Panc1 (cell line): Measurements from ENCODE around the gene WWOX. TPM values are rescaled to one million over a fixed set of nuclear protein-coding genes. Genes with fewer than 3 reads are reported as not detected.

Source experiments
- ATAC-seq: fragments of 200-7000 bp; cut with Tn5 transposase; 2 replicates; pipeline ENCODE4 v1.9.1; 2020; ENCODE audit warnings: mild to moderate bottlenecking, moderate library complexity
- BruUV-seq: library from RNA; stranded (reverse); fragments of 400-500 nt; replicated peaks from 2 replicates; lab custom pipeline; 2021; lab: Mats Ljungman, UMichigan
- CTCF ChIA-PET: fragments of 300-600 bp; sonication (Branson Sonifier 250); formaldehyde crosslinking; loops from one replicate; lab custom pipeline; 2022; ENCODE audit warnings: antibody characterized with exemption; lab: Charles Lee
- POLR2A ChIA-PET: fragments of 300-600 bp; sonication (Branson Sonifier 250); formaldehyde crosslinking; loops from one replicate; lab custom pipeline; 2022; ENCODE audit warnings: antibody characterized with exemption; lab: Charles Lee
- DNase-seq: peaks from one replicate; pipeline ENCODE4 v3.0.0-alpha.2; 2010; ENCODE audit warnings: low read depth, low spot score
- H3K27ac ChIP-seq: 2 replicates; pipeline ENCODE4 v1.5.1; 2011; ENCODE audit warnings: mild to moderate bottlenecking, low read length, inconsistent platforms
- H3K27me3 ChIP-seq: fragments of 200-500 bp; sonication (Bioruptor generic); 2 replicates; pipeline ENCODE4 v1.6.0; 2014; ENCODE audit warnings: low read length, inconsistent platforms; ENCODE audit not compliant: control insufficient read depth, insufficient read depth
- H3K36me3 ChIP-seq: fragments of 200-500 bp; sonication (Bioruptor generic); 2 replicates; pipeline ENCODE4 v1.5.1; 2014; ENCODE audit warnings: inconsistent platforms, mild to moderate bottlenecking, low read length, moderate library complexity; ENCODE audit not compliant: control insufficient read depth, insufficient read depth
- H3K4me1 ChIP-seq: 2 replicates; pipeline ENCODE4 v1.5.1; 2011; ENCODE audit warnings: inconsistent platforms, mild to moderate bottlenecking, low read length, moderate library complexity; ENCODE audit not compliant: control insufficient read depth, insufficient read depth
- H3K4me3 ChIP-seq, 2 experiments: 2 replicates each; pipeline ENCODE4 v1.5.1; 2011 to 2012; ENCODE audit warnings: low read depth in 2 of 2, low read length in 2 of 2, mild to moderate bottlenecking in 2 of 2, inconsistent platforms in 1 of 2, moderate library complexity in 1 of 2
- H3K9me3 ChIP-seq: fragments of 200-500 bp; sonication (Bioruptor generic); 2 replicates; pipeline ENCODE4 v1.5.1; 2014; ENCODE audit warnings: low read depth, mild to moderate bottlenecking, inconsistent platforms, low read length, moderate library complexity; ENCODE audit not compliant: control insufficient read depth, insufficient read depth
- POLR2AphosphoS5 ChIP-seq: IDR thresholded peaks from 2 replicates; pipeline ENCODE4 v1.6.1; 2012; ENCODE audit warnings: mild to moderate bottlenecking, low read depth, low read length, moderate library complexity
- SIN3A ChIP-seq: IDR thresholded peaks from 2 replicates; pipeline ENCODE4 v1.6.1; 2012; ENCODE audit warnings: low read depth, mild to moderate bottlenecking, low read length, moderate library complexity, borderline replicate concordance; ENCODE audit not compliant: insufficient read depth
- TCF7L2 ChIP-seq: IDR thresholded peaks from 2 replicates; pipeline ENCODE4 v1.6.1; 2011; ENCODE audit warnings: mild to moderate bottlenecking, low read depth, low read length, inconsistent platforms
- in situ Hi-C: cut with HindIII; loops from 2 replicates; pipeline ENCODE4 v1.10.0; 2016; ENCODE audit warnings: low sequenced_read_pairs, low pct_unique_long_range_greater_than_20kb
- intact Hi-C: fragments of 100-400 bp; cut with micrococcal nuclease; formaldehyde crosslinking; loops from one replicate; pipeline ENCODE4 v1.10.0; 2022; ENCODE audit not compliant: unreplicated experiment
- total RNA-seq: library from RNA; stranded (reverse); gene quantifications from one replicate; pipeline ENCODE4 v1.2.1, GENCODE V29; 2021; ENCODE audit not compliant: unreplicated experiment
- TF ChIP-seq, protein P1 (sequence below), 2 experiments: IDR thresholded peaks; 2 replicates each; pipeline ENCODE4 v1.6.1; 2011 to 2012; ENCODE audit warnings: low read depth in 2 of 2, control low read depth in 1 of 2, low read length in 1 of 2, mild to moderate bottlenecking in 1 of 2, moderate library complexity in 1 of 2; ENCODE audit not compliant: insufficient read depth in 1 of 2
- TF ChIP-seq, protein P2 (sequence below): fragments of 450-650 bp; IDR thresholded peaks from 2 replicates; pipeline ENCODE4 v1.5.1; 2017; ENCODE audit warnings: mild to moderate bottlenecking

WWOX gene
- total RNA-seq, 1 experiment from 2014 or later = 12.5 TPM

DNA sequence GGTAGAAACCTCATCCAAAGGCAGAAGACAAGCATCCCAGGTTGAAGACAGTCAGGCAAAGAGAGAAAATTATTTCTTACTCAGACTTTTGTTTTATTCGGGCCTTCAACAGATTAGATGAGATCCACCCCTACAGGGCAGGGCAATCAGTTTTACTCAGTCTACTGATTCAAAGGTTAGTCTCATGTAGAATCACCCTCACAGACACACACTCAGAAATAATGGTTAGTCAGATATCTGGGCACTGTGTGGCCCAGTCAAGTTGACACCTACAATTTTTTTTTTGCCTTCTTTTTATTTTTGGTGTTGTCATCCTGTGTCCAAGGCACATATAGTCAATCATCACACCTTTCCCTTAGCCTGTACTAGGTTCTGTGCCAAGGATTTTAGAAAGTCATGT is 729.8 kb downstream of the WWOX start:
- in situ Hi-C loops (no loop called here), intact Hi-C loops (no loop called here)
- CTCF ChIA-PET = no interaction called here
- Histone ChIP-seq H3K4me1 (no peaks in the 10 kb centered on the region), H3K4me3 (no peak overlapping the region), H3K36me3 (no peaks in the 10 kb centered on the region), H3K27ac (no peak overlapping the region), H3K9me3 (no peaks in the 10 kb centered on the region), H3K27me3 (no peaks in the 10 kb centered on the region)
- no peak for TF ChIP-seq TCF7L2
- TF ChIP-seq SIN3A = no peak
- TF ChIP-seq, protein P1, sequence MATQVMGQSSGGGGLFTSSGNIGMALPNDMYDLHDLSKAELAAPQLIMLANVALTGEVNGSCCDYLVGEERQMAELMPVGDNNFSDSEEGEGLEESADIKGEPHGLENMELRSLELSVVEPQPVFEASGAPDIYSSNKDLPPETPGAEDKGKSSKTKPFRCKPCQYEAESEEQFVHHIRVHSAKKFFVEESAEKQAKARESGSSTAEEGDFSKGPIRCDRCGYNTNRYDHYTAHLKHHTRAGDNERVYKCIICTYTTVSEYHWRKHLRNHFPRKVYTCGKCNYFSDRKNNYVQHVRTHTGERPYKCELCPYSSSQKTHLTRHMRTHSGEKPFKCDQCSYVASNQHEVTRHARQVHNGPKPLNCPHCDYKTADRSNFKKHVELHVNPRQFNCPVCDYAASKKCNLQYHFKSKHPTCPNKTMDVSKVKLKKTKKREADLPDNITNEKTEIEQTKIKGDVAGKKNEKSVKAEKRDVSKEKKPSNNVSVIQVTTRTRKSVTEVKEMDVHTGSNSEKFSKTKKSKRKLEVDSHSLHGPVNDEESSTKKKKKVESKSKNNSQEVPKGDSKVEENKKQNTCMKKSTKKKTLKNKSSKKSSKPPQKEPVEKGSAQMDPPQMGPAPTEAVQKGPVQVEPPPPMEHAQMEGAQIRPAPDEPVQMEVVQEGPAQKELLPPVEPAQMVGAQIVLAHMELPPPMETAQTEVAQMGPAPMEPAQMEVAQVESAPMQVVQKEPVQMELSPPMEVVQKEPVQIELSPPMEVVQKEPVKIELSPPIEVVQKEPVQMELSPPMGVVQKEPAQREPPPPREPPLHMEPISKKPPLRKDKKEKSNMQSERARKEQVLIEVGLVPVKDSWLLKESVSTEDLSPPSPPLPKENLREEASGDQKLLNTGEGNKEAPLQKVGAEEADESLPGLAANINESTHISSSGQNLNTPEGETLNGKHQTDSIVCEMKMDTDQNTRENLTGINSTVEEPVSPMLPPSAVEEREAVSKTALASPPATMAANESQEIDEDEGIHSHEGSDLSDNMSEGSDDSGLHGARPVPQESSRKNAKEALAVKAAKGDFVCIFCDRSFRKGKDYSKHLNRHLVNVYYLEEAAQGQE (IDR thresholded peaks at IDR 0.05; ENCODE audit: insufficient read depth in 1 of 2, low read depth in 2 of 2, low read length in 1 of 2) = no peak
- no peak for TF ChIP-seq POLR2AphosphoS5
- TF ChIP-seq, protein P2, sequence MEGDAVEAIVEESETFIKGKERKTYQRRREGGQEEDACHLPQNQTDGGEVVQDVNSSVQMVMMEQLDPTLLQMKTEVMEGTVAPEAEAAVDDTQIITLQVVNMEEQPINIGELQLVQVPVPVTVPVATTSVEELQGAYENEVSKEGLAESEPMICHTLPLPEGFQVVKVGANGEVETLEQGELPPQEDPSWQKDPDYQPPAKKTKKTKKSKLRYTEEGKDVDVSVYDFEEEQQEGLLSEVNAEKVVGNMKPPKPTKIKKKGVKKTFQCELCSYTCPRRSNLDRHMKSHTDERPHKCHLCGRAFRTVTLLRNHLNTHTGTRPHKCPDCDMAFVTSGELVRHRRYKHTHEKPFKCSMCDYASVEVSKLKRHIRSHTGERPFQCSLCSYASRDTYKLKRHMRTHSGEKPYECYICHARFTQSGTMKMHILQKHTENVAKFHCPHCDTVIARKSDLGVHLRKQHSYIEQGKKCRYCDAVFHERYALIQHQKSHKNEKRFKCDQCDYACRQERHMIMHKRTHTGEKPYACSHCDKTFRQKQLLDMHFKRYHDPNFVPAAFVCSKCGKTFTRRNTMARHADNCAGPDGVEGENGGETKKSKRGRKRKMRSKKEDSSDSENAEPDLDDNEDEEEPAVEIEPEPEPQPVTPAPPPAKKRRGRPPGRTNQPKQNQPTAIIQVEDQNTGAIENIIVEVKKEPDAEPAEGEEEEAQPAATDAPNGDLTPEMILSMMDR = no peak
- POLR2A ChIA-PET = no interaction called here
- DNase-seq (no peak), ATAC-seq (no peak)
- BruUV-seq = no TSS peak

DNA sequence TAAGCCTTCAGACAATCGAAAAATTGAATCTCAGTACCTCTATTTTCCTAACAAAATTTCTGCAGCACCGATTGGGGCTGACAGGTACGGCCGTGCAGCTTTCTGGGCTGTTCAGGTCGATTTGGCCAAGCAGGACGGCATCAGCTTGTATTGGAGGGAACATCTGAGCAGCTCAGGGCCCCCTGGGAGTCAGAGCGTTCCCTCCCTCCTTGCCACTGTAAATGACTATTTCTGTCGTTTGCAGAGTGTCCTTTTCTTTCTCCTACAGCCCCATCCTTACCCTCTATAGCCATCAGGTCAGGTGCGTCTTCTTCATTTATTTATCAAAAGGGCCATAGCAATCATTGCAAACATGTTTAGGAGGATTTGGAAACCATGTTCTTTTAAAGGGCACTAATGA is 731.1 kb downstream of the WWOX start:
- TF ChIP-seq TCF7L2 (no peak), SIN3A (no peak), POLR2AphosphoS5 (no peak)
- TF ChIP-seq, protein P1 (IDR thresholded peaks at IDR 0.05; ENCODE audit: insufficient read depth in 1 of 2, low read depth in 2 of 2, low read length in 1 of 2) = no peak
- TF ChIP-seq, protein P2 = no peak
- DNase-seq (no peak), ATAC-seq (no peak)
- H3K4me3 ChIP-seq = no peak overlapping the region
- no peaks in the 10 kb centered on the region for H3K9me3 ChIP-seq
- BruUV-seq = no TSS peak
- intact Hi-C loops = no loop called here
- no peaks in the 10 kb centered on the region for H3K4me1 ChIP-seq
- ChIA-PET POLR2A (no interaction called here), CTCF (no interaction called here)
- H3K27ac ChIP-seq = no peak overlapping the region
- no peaks in the 10 kb centered on the region for H3K36me3 ChIP-seq
- in situ Hi-C loops = no loop called here
- no peaks in the 10 kb centered on the region for H3K27me3 ChIP-seq
